NCI-H446 (cell line): ENCODE measurements around the gene CREB5.

Source experiments
- DNase-seq, 2 experiments: peaks; one replicate each; lab custom pipeline; 2025; lab: John Stamatoyannopoulos, UW

Gene CREB5

DNA sequence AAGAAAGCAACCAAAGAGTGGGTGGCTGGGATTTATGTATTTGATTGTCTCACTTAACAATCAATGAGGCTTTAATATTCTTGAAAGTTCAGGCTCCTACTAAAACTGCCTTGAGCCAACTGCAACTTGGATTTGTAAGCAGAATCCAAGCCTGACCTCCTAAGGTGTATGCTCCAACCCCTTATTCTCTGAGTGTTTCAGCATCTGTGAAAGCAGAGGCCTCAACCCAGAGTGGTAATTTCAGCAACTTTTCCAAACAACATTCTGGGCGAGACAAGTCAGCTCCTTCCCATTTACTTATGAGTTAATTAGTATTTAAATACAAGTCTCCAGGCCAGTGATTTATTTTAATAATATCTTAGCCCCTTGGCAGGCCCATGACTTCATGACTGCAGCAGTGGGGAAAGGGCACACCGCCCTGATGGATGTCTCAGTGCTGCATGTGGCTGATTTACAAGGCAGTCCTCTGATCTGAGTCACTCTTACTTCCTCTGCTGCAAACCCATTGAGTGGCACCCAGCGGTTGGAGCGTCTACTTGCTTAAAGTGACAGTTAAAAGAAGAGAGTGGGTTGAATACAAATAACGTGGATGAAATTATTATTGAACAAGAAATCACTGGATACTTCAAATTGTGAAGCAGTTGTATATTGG lies 336.7 kb downstream of the CREB5 start:
- DNase-seq = no peak

- DNase-seq = no peak
Measured at GRCh38 chr7:28749638-28750037, 337.3 kb downstream of the CREB5 start.

- no peak for DNase-seq
Measured at GRCh38 chr7:28750981-28751380, 338.7 kb downstream of the CREB5 start.

DNA sequence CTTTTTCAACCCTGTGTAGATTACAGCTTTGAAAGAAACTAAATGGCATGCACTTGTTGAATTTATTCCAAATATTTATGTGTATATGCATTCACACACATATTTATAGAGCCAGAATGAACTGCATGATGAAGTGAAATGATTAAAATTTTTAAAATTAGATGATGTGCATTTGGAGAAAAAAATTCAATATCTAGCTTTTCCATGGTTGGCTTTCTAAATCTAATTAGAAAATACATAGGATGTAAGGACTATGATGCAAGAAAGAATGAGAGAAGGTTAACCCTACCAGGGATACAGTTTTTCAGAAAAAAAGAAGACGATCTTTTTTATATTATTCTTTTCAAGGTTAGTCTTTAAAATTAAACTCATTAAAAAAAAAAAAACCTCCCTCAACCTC lies 341.3 kb downstream of the CREB5 start:
- no peak for DNase-seq

DNA sequence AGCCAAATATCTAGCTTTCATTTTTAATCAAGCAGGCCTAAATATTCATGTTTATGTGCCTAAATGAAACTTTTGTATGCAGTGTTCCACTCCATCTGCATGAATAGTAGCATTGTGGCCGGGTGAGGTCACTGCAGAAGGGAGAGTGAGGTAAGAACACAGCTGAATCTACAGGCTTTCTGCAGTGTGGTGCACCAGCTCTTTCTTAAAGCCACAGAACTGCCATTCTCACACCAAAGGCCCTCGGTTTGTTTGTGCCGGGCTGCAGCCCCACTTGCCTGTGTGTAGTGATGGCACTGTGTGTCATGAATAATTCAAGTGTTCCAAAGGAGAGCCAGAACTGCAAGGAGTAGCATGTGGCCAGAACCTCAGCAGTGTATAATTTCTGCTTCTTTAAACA lies 341.7 kb downstream of the CREB5 start:
- DNase-seq = no peak

DNA sequence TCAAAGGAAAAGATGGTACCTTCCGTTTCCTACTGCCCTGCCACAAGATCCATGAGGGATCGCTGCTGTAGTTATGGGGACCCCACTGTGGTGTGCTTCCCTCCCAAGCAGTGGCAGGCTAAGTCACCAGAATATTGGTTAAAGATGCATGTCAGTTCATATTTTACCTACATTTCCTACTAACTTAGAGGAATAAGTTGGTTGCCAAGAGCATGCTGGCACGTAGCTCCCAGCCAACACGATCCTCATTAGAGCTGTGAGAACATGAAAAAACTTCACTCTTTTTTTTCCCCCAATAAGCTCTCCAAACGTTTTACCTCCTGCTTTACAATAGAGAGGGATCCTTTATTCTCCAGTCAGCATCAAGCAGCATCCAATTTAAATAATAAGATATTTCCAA lies 342.1 kb downstream of the CREB5 start:
- DNase-seq = no peak

- DNase-seq = no peak
Measured at GRCh38 chr7:28755255-28755654, 342.9 kb downstream of the CREB5 start.

DNA sequence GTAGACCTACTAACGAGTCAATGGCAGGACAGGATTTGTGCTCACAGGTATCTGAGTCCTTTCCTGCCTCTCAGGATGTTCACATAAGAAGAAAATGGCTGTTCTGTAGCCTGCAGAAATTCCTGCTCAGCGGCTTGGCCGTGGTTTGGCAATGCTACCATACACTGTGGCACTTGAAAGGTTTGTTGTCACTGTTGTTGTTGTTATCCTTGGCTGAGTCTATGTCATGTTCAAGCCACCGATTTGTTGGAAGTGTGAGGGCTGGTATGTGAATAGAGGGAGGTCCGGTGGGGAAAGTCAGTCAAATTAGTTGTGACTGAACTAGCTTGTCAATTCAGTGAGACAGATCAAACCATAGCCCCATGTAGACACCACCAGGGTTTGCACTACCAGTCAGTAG lies 345.9 kb downstream of the CREB5 start:
- no peak for DNase-seq

- DNase-seq = no peak
Measured at GRCh38 chr7:28759475-28759971, 347.2 kb downstream of the CREB5 start.

DNA sequence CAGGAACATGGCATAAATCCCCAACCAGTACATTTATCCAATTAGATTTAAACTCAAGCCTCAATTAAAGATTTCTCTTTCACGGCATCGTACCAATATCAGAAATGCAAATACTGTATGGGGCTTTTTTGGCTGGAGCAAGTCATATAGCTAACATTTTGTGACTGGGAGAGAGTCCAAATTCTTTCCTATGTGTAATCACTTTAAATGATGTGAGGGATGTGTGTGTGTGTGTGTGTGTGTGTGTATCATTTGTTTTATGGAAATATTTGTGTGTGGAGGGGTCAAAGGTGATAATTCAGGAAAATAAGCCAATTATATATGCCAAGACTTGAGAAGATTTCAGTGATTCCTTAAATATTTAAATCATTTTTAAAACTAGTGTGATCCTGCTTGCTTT lies 349.2 kb downstream of the CREB5 start:
- DNase-seq = no peak

DNA sequence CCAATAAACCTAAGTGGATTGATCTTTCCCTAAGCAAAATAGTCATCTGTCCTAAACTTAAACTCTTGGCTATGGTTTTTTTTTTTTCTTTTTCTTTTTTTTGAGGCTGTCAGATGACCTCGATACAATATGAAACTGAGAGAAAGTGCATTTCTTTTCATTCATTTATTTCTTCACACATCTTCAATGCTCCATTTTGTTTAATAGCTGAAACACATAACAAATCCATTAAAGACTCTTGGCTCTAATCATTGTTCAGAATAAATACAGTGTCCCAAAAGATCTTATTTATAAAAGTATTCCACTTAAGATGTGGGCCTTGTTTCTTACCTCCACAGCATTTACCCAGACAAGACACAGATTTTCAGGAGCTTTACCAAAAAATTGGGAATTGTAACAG lies 350.3 kb downstream of the CREB5 start:
- DNase-seq = no peak

- no peak for DNase-seq
Measured at GRCh38 chr7:28766359-28766758, 354.0 kb downstream of the CREB5 start.

GRCh38 chr7:28767356-28767755 lies 355.0 kb downstream of the CREB5 start:
- no peak for DNase-seq

- DNase-seq = no peak
Measured at GRCh38 chr7:28768577-28769147, 356.3 kb downstream of the CREB5 start.

DNA sequence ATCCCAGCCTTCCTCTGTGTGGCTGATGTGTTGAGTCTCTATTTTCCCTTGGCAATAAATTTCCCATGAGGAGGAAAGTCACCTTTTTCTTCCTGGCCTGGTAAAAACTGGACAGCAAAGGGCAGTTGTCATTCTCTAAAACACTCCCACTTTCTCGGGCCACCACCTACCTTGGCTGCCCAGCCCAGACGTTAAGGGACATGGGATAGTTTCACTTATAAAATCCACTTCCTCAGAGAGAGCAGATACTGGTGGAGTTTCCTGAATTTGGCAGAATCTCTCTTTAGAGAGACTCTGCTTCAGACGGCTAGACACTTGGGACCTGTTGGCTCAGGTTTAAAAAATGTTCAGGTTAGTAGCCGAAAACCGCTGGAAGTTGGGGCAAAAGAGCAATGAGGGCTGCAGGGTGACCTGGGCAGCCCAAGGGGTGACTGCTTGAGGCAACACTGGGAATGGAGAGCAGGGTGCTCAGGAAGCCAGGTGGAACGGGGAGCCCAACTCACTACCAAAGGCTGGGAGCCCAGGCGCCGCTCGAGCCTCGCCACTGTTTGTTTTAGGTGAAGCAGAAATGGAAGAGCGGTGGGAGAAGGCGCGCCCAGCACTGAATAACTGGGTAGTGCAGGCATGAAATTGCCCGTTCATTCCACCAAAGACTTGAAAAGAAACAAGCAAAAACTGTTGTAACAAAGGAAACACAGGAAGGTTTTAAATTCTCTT lies 359.7 kb downstream of the CREB5 start:
- DNase-seq = no peak

- DNase-seq = no peak
Measured at GRCh38 chr7:28773423-28774145, 361.3 kb downstream of the CREB5 start.

DNA sequence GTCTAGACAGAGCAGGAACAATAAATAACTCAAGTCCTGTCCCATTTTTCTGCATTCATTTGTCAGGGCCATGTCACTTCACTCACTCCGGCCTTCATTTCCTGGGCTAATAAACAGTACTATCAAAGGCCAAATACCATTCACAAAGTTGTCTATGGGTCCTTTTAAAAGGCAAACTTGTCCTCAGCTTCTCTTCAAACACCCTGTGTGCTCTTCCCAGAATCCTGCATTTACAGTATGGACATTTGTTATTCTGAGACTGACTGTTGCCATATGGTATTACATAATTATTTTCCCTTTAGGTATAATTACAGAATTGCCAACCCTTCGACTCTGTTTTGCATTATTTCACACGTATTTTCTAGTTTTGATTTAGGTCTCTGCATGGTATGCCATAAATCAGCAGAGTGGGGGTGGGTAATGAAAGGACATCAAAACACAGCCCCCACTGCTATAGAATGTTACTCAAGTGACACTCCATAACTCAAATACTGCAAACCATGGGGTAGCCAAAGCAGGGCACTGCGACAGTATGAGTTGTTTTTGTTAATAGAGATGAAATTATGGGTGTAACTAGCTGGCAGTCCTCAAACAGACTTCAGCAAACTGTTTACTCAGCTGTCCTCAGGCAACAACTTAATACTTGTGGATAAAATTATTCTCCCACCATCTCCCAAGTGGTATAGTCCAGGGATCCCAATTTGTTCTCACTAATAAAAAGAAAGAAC lies 362.1 kb downstream of the CREB5 start:
- no peak for DNase-seq

GRCh38 chr7:28776463-28777157 lies 364.3 kb downstream of the CREB5 start:
- no peak for DNase-seq

GRCh38 chr7:28778786-28779185 lies 366.5 kb downstream of the CREB5 start:
- no peak for DNase-seq

GRCh38 chr7:28779954-28780353 lies 367.6 kb downstream of the CREB5 start:
- DNase-seq = no peak

- no peak for DNase-seq
Measured at GRCh38 chr7:28782362-28782761, 370.0 kb downstream of the CREB5 start.
